WTC11 (cell line): Measurements from ENCODE around the gene FNBP1L. TPM values are rescaled to one million over a fixed set of nuclear protein-coding genes. Genes with fewer than 3 reads are reported as not detected.

ENCODE experiments used
- ATAC-seq: fragments of 200-7000 bp; cut with Tn5 transposase; 2 replicates; pipeline ENCODE4 v1.10.0; 2021; ENCODE audit warnings: mild to moderate bottlenecking, moderate library complexity
- CTCF ChIA-PET: fragments of 300-600 bp; sonication (Branson Sonifier 250); formaldehyde crosslinking; loops from one replicate; lab custom pipeline; 2021; ENCODE audit warnings: antibody characterized with exemption; lab: Charles Lee
- POLR2A ChIA-PET: fragments of 350-600 bp; sonication (Branson Sonifier 250); formaldehyde crosslinking; loops from one replicate; lab custom pipeline; 2021; ENCODE audit warnings: antibody characterized with exemption; lab: Charles Lee
- DNase-seq: peaks from one replicate; pipeline ENCODE4 v3.0.0; 2021; ENCODE audit warnings: low spot score
- H3K27ac Mint-ChIP-seq: 2 replicates; pipeline ENCODE4 v1.8.0; 2021; ENCODE audit warnings: mixed read lengths
- H3K27me3 Mint-ChIP-seq: 2 replicates; pipeline ENCODE4 v1.8.0; 2021; ENCODE audit warnings: low read depth, mild to moderate bottlenecking, moderate library complexity, mixed read lengths
- H3K36me3 Mint-ChIP-seq: 2 replicates; pipeline ENCODE4 v1.8.0; 2021; ENCODE audit warnings: mixed read lengths
- H3K4me1 Mint-ChIP-seq: 2 replicates; pipeline ENCODE4 v1.8.0; 2022; ENCODE audit warnings: mixed read lengths
- H3K4me3 Mint-ChIP-seq: 2 replicates; pipeline ENCODE4 v1.8.0; 2021; ENCODE audit warnings: mild to moderate bottlenecking, moderate library complexity, mixed read lengths
- H3K9me3 Mint-ChIP-seq: 2 replicates; pipeline ENCODE4 v1.8.0; 2021; ENCODE audit warnings: mixed read lengths
- ATF1 ChIP-seq: sonication (generic); formaldehyde crosslinking; IDR thresholded peaks from 2 replicates; pipeline ENCODE4 v1.8.1; 2023; ENCODE audit warnings: mild to moderate bottlenecking, moderate library complexity, missing genetic modification reagents
- ATF3 ChIP-seq: sonication (generic); formaldehyde crosslinking; conservative IDR thresholded peaks from 2 replicates; pipeline ENCODE4 v1.8.1; 2022; ENCODE audit warnings: mild to moderate bottlenecking, missing genetic modification reagents
- CBFB ChIP-seq: sonication (generic); formaldehyde crosslinking; IDR thresholded peaks from 2 replicates; pipeline ENCODE4 v1.8.1; 2022; ENCODE audit warnings: mild to moderate bottlenecking, low read depth, missing genetic modification reagents
- CDX4 ChIP-seq: fragments of 250-450 bp; sonication (Bioruptor Pico); IDR thresholded peaks from 2 replicates; pipeline ENCODE4 v1.9.0; 2021; ENCODE audit warnings: moderate library complexity, mild to moderate bottlenecking, inconsistent platforms, borderline replicate concordance
- CREM ChIP-seq: sonication (generic); formaldehyde crosslinking; IDR thresholded peaks from 2 replicates; pipeline ENCODE4 v1.8.1; 2022; ENCODE audit warnings: mild to moderate bottlenecking, missing genetic modification reagents, moderate library complexity
- E2F5 ChIP-seq: sonication (generic); formaldehyde crosslinking; IDR thresholded peaks from 2 replicates; pipeline ENCODE4 v1.8.1; 2022; ENCODE audit warnings: mild to moderate bottlenecking, moderate library complexity, missing genetic modification reagents
- ELF4 ChIP-seq: sonication (generic); formaldehyde crosslinking; IDR thresholded peaks from 2 replicates; pipeline ENCODE4 v1.8.1; 2022; ENCODE audit warnings: low read depth, mild to moderate bottlenecking, moderate library complexity, missing genetic modification reagents
- GRHL2 ChIP-seq: fragments of 250-450 bp; sonication (Bioruptor Pico); IDR thresholded peaks from 2 replicates; pipeline ENCODE4 v1.8.0; 2022; ENCODE audit warnings: mild to moderate bottlenecking, moderate library complexity; ENCODE audit not compliant: insufficient replicate concordance, severe bottlenecking
- HMGXB4 ChIP-seq: sonication (generic); formaldehyde crosslinking; IDR thresholded peaks from 2 replicates; pipeline ENCODE4 v1.8.1; 2023; ENCODE audit warnings: mild to moderate bottlenecking, moderate library complexity, missing genetic modification reagents
- JAZF1 ChIP-seq: fragments of 250-450 bp; sonication (Bioruptor Pico); IDR thresholded peaks from 2 replicates; pipeline ENCODE4 v1.9.0; 2021; ENCODE audit warnings: moderate library complexity, mild to moderate bottlenecking, inconsistent platforms
- MXD4 ChIP-seq: fragments of 250-450 bp; sonication (Bioruptor Pico); IDR thresholded peaks from 2 replicates; pipeline ENCODE4 v1.8.0; 2021; ENCODE audit warnings: mild to moderate bottlenecking, moderate library complexity, borderline replicate concordance
- MYBL2 ChIP-seq: sonication (generic); formaldehyde crosslinking; IDR thresholded peaks from 2 replicates; pipeline ENCODE4 v1.8.1; 2023; ENCODE audit warnings: mild to moderate bottlenecking, moderate library complexity, missing genetic modification reagents
- NFATC4 ChIP-seq: fragments of 250-450 bp; sonication (Bioruptor Pico); IDR thresholded peaks from 2 replicates; pipeline ENCODE4 v1.9.0; 2021; ENCODE audit warnings: mild to moderate bottlenecking
- NR1H2 ChIP-seq: sonication (generic); formaldehyde crosslinking; IDR thresholded peaks from 2 replicates; pipeline ENCODE4 v1.9.0; 2021; ENCODE audit warnings: mild to moderate bottlenecking, moderate library complexity, missing genetic modification reagents
- PREB ChIP-seq: sonication (generic); formaldehyde crosslinking; IDR thresholded peaks from 2 replicates; pipeline ENCODE4 v1.8.1; 2022; ENCODE audit warnings: mild to moderate bottlenecking, missing genetic modification reagents, moderate library complexity, borderline replicate concordance
- PRRX2 ChIP-seq: fragments of 250-450 bp; sonication (Bioruptor Pico); IDR thresholded peaks from 2 replicates; pipeline ENCODE4 v1.8.0; 2021; ENCODE audit warnings: mild to moderate bottlenecking
- RORB ChIP-seq: fragments of 250-450 bp; sonication (Bioruptor Pico); IDR thresholded peaks from 2 replicates; pipeline ENCODE4 v1.9.0; 2021; ENCODE audit warnings: mild to moderate bottlenecking
- SMAD3 ChIP-seq: sonication (generic); formaldehyde crosslinking; IDR thresholded peaks from 2 replicates; pipeline ENCODE4 v1.8.0; 2022; ENCODE audit warnings: missing genetic modification reagents, mild to moderate bottlenecking, borderline replicate concordance
- ZBTB43 ChIP-seq: sonication (generic); formaldehyde crosslinking; IDR thresholded peaks from 2 replicates; pipeline ENCODE4 v1.8.1; 2023; ENCODE audit warnings: mild to moderate bottlenecking, missing genetic modification reagents
- ZNF121 ChIP-seq: sonication (generic); formaldehyde crosslinking; IDR thresholded peaks from 2 replicates; pipeline ENCODE4 v1.8.0; 2023; ENCODE audit warnings: missing genetic modification reagents
- ZNF138 ChIP-seq: sonication (generic); formaldehyde crosslinking; conservative IDR thresholded peaks from 2 replicates; pipeline ENCODE4 v1.8.1; 2022; ENCODE audit warnings: mild to moderate bottlenecking, moderate library complexity, missing genetic modification reagents
- ZNF263 ChIP-seq: sonication (generic); formaldehyde crosslinking; IDR thresholded peaks from 2 replicates; pipeline ENCODE4 v1.8.1; 2022; ENCODE audit warnings: low read depth, mild to moderate bottlenecking, moderate library complexity, missing genetic modification reagents
- ZNF317 ChIP-seq: sonication (generic); formaldehyde crosslinking; IDR thresholded peaks from 2 replicates; pipeline ENCODE4 v1.8.1; 2023; ENCODE audit warnings: low read depth, mild to moderate bottlenecking, moderate library complexity, missing genetic modification reagents, borderline replicate concordance
- total RNA-seq: library from RNA; stranded (reverse); gene quantifications from 3 replicates; pipeline ENCODE4 v1.2.3, GENCODE V29; 2021

The FNBP1L gene
- total RNA-seq, 1 experiment from 2014 or later = 79.1 TPM

- TF ChIP-seq ZBTB43 (CRISPR knock-in tag) = no peak
- no peak for TF ChIP-seq ATF1 (CRISPR knock-in tag)
These were observed 154.2 kb downstream of the FNBP1L start (continued) for GRCh38 chr1:93602101-93602500.

GRCh38 chr1:93603106-93603505 is 155.2 kb downstream of the FNBP1L start:
- Mint-ChIP-seq H3K4me3 (no peak overlapping the region), H3K4me1 (peaks cover 14% of the 10 kb centered on the region), H3K36me3 (no peaks in the 10 kb centered on the region), H3K27me3 (no peaks in the 10 kb centered on the region), H3K27ac (no peak overlapping the region), H3K9me3 (no peaks in the 10 kb centered on the region)
- DNase-seq (no peak), ATAC-seq (no peak)
- ChIA-PET CTCF (no interaction called here), POLR2A (no interaction called here)
- no peak for TF ChIP-seq CDX4 (CRISPR knock-in tag)
- no peak for TF ChIP-seq ZNF138 (CRISPR knock-in tag)
- no peak for TF ChIP-seq ZNF317 (CRISPR knock-in tag)
- TF ChIP-seq CBFB (CRISPR knock-in tag) = no peak
- TF ChIP-seq GRHL2 (CRISPR knock-in tag) = no peak
- no peak for TF ChIP-seq PRRX2 (CRISPR knock-in tag)
- TF ChIP-seq ZBTB43 (CRISPR knock-in tag) = no peak
- no peak for TF ChIP-seq NFATC4 (CRISPR knock-in tag)
- no peak for TF ChIP-seq MYBL2 (CRISPR knock-in tag)
- no peak for TF ChIP-seq E2F5 (CRISPR knock-in tag)
- TF ChIP-seq ZNF121 (CRISPR knock-in tag) = no peak
- no peak for TF ChIP-seq ZNF263
- no peak for TF ChIP-seq SMAD3
- TF ChIP-seq ATF3 (CRISPR knock-in tag) = no peak
- no peak for TF ChIP-seq CREM (CRISPR knock-in tag)

- no peaks in the 10 kb centered on the region for H3K9me3 Mint-ChIP-seq
- peaks cover 10% of the 10 kb centered on the region for H3K4me1 Mint-ChIP-seq
- no peak overlapping the region for H3K27ac Mint-ChIP-seq
- ChIA-PET CTCF (no interaction called here), POLR2A (no interaction called here)
- no peaks in the 10 kb centered on the region for H3K27me3 Mint-ChIP-seq
- TF ChIP-seq NR1H2 (CRISPR knock-in tag) (no peak), RORB (CRISPR knock-in tag) (no peak), ELF4 (CRISPR knock-in tag) (no peak), HMGXB4 (CRISPR knock-in tag) (no peak), ZBTB43 (CRISPR knock-in tag) (no peak), PREB (CRISPR knock-in tag) (no peak), ZNF263 (no peak), MXD4 (CRISPR knock-in tag) (no peak), JAZF1 (CRISPR knock-in tag) (no peak)
- DNase-seq (no peak), ATAC-seq (no peak)
- no peak overlapping the region for H3K4me3 Mint-ChIP-seq
- H3K36me3 Mint-ChIP-seq = no peaks in the 10 kb centered on the region
These were observed 155.7 kb downstream of the FNBP1L start for GRCh38 chr1:93603601-93604000.
